NCI-H774 (cell line): Measurements from ENCODE around the gene PAX6.

Experiments used
- DNase-seq: peaks from one replicate; lab custom pipeline; 2025; lab: John Stamatoyannopoulos, UW

PAX6 gene

DNA sequence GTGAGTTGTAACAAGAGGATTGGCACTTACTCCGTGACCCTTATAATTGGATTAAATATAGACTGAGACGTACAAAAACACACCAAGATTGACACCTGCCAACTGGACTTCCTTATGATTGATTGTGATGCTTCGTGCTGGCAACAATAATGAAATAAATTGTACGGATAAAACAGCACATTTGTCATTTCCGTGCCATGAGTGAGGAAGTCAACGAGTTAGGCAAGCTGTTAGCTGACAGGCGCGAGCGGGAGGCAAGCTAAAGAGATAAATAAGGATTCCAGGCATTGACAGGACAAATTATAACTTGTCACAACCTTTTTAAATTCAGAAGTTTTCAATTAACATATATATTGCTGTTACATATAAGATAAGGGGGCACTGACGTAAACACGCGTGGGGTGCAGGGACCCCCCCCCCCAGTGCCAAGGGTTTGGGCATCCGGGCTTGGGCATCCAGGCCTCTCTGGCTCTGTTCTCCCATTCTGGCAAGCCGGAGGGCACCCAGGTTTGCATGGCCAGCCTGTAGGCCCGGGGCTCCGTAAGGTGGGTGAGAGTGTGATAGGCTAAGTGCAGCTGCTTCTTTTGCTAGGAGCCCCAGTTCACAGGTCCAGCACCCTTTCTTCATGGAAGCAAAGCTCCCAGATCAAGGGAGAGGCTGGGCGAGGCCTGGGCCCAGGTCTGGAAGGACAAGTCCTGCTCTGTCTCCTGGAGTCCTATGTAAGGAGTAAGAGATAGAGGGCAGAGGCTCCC, 11.2 kb upstream of the PAX6 start:
- no peak for DNase-seq

DNA sequence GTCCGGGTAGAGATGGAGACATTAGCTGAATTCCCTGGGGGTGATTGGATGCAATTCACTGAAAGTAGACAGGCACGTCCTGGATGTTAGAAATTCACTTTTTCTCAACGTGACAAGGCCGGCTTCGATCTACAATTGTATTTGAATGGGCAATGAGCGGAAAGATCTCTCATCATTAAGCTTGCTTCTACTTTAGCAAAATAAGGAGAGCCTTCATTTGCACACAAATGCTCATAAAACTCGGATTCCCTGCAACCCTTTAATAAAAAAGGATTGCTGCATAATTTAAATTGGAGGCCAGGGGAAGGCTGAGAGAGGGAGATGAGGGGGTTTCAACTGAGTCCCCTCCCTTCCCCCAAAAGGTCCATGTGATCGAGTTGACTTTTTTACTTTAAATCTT, 10.6 kb upstream of the PAX6 start:
- no peak for DNase-seq

DNA sequence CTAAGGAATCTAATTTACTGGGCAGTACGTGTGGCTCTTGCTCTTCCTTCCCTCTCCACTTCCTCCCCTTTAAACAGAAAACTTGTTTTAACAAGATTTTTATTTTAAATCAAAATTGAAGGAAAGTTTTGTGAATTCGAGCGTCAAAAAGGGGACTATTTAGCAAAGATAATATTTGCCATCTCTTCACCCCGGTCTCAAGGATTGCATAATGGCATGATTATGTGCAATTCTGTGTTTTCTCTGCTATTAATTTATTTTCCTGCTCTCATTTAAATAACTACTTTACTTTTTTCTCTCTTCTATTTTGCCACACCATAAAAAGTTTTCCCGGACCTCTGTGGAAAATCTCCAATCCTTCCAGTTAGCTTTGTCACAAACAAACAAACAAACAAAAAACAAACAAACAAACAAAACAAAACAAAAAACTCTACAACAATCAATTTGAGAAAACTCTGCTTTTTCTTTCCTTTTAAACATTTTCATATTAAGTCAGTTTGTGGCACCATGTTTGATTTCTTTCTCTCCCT, 10.2 kb upstream of the PAX6 start:
- DNase-seq, result no peak

DNA sequence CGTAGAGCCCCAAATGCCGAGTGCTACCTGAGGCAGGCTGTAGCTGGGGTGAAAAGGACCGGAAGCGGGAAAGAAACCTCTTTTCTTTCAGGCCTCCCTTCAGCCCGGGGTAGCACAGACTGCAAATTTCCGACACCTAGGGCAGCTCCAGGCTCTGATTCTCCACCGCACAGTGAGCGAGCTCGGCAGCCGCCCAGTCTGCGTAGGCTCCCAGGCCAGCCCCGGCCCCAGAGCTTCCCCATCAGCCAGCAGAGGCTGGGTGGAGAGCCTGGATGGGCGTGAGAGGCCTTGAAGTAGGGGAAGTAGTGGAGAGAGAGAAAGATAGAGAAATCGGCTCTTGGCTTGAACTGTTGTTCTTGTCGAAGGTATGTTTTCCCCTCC, 9.3 kb upstream of the PAX6 start:
- DNase-seq, result no peak

DNA sequence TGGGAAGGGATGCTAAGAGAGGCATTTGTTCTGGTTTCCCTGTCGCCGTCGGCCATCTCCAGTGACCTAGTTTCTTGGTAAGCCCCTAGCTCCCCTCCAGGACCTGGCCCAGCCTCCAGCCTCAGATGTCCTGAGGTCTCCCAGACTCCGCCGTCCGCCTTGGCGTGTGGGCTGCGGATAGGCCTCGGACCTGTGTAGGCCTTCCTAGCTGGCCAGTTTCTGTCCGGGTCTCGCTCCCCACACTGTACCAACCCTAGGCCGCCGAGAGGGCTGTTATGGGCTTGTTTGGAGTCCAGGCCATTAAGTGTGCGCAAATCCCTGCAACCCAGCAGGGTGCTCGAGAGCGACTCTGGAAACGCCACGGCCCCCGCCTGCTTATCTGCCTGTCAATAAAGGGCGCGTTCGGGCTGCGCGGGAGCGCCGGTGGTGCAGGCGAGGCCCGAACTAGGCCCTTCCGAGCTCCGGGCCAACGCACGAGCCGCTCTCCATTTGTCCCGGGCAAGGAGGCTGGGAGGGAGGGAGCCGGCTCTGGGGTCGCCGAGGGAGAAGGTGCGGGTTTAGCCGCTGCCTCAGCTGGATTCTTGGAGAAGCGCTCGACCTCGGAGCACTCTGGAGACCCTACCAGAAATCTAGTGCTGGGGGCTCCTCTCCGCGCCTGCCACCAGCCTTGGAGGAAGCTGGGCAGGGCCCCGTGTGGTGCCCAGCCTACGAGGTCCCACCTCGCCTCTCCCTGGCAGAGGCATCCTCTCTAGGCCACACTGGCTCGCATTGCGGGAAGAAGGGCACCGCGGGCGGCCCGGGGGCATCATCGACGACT, 8.7 kb upstream of the PAX6 start:
- DNase-seq, result no peak

DNA sequence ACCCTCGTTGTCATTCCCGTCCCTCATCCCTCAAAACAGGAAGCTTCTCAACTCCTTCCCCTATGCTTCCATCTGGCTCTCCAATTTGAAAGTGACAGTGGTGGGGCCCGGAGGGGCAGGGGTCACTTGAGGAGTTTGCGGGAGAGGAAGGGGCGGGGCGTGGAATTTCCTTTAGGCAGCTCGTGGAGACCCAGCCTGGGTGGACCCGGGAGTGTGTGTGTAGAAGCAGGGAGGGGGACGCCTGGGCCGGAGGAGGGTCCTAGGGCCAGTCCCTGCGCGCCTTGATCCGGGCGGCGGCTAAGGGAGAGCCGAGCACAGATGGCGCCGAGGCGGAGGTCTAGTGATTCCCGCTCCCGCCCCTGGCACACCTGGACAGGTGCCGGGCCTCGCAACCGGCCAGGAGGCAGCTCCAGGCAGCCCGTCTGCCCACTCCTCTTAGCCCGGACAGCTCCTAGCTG, 7.8 kb upstream of the PAX6 start:
- no peak for DNase-seq

DNA sequence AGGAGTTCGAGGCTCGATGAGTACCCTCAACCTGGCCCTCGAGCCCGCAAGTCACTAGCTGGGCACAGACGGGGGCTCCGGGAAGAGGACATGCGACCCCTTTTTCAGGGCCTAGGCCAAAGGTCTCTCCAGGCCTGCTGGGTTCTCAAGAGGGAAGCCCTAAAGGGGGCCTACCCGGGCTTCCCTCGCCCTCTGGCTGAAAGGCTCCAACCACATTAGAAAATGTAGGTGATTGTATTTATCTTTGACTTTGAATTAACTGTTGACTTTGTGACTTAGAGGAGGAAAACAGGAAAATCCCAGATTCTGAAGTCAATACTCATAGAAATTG, 7.3 kb upstream of the PAX6 start:
- no peak for DNase-seq

DNA sequence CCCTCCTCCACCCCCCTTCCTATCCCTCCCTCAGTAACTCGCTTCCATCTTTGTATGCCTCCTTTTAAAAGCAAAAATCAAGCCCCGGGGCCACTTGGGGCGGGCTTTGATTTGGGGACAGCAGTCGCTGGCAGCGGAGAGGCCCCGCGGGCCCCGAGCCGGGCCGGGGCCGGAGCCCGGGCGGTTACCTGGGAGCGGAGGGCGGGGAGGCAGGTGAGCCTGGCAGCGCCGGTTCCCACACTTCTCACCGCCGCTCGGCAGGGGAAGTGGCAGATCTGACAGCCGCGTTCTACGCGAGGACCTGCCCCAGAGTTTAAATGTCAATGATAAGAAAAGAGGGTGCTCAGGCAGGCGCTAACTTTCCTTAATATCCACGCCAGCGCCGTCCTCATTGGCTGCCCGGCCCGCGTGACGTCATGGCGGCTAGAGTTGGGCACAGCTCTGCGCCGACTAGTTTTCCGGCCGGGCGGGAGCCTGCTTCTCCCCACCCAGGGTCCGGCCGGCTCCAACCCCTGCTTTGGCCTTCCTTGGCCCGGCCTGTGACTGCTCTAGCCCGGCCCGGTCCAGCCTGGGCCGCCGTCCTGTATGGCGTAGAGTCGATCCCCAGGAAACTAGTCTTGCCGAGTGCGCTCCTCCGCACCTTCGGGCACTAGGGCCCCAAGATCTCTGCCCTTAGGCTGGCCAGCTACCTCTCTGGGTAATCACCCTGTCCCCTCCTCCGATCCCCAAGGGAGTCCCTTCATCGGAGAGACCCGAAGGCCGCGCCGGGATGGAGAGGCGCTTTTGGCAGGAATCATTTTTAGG, 6.7 kb upstream of the PAX6 start:
- no peak for DNase-seq

DNA sequence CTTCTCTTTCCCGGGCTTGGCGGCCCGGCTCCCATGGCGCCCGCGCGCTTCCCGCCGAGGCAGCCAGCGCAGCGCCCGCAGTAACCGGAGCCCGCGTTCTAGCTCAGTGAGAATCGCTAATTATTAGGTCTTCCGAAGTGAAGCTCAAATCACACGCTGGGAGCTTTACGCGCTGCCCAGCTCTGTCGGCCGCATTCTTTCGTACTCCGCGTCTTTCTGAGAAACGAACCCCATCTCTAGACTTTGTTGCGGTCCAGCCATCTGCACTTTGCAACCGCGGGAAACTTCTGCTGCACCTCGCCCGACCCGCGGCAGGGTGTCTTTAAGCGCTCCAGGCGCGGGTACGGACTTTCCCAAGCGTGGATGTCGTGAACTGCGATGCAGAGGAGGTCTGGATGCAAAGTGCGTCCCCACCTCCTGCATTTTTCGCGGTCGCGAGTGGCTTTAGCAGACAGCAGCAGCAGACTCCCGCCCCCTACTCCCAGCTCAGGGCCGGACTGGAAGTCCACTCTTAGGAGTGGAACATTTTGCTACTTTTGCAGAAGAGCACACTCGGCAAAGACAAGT, 6.0 kb upstream of the PAX6 start:
- no peak for DNase-seq

DNA sequence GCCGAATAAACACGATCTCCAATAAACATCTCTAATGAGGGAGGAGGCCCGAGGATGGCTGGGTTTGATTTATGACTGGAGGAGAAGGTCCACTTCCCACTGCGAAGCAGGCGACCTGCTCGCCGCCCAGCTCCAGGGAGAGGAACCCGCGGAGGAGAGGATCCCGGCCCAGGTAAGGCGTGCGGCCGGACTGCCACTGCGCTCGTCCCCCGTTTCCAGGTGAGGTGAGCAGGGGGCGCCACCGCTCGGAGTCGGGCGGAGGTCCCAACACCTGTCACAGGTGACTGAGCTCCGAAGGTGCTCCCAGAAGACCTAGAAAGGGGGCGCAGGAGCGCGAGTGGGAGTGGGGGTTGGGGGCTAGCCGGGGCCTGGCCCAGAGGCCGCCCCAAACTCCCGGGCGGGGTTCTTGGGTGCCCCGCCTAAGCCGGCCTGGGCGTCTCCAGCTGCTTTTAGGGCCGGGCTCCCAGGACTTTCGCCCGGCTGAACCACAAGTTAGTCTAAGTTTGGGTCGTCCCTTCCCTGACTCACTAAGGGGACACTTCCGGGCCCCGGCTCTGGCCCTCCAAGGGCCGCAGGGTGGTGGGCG, 5.4 kb upstream of the PAX6 start:
- DNase-seq, result no peak

DNA sequence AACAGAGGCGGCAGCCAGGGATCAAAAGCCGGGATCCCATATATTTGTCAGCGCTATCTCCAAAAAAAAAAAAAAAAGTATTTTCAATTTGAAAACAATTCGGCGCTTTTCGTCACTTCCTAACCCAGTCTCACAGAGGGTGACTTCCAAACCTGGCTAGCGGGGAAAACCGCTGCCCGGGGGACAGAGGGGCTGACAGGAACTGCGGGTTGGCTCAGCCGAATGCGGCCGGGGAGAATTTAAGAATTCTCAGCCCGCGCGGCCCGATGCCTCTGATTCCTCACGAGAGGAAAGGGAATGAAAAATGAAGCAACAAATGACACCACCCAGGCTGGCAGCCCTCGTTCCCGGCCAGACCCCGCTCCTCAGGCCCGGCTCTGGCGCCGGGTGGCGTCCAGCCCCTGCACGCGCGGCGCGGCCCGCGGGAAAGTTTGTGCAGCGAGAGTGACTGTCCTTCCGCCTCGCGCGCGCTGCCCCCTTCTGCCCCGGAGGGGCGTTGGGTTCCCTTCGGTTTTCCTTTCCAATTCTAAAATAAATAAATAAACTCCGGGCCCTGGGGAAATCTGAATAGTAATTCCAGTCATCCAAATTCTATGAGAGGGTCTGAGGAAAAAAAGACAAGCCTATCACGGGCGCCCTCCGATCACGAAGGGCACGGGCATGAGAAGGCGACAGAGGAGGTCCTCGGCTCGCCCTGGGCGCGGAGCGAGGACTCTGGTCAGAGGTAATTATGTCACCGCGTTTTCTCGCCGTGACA, 4.8 kb upstream of the PAX6 start:
- DNase-seq, result no peak

DNA sequence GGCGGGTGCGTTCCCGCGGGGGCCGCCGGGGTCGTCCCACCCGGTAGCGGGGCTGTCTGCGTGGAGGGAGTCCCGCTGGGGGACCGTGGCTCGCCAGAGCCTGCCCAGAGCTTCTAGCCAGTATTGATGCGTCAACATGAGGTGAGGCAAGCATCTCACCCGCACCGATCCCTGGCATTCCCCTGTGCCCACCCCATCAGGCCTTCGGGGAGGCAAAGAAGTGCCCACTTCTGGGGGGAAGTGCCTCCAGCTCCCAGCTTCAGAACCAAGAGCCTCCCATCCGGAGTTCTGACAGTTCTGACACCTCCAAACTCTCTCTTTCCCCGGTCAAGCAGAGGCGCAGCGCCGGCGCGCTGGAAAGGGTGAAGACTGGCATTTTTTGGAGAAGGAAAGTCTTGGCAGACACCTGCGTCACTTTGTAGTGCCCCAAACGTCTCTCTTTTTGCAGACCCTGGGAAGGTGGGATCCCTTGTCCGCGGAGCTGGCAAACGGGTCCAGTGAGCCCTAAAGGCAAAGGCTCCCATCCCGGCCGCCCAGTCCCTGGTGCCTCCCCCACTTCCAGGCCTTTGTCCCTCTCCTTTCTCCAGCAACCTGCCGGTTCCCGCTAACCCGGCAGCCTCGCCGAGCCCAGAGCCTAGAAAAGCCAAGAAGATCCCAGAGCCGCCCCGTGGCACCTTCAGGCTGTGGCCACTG, 3.2 kb upstream of the PAX6 start:
- DNase-seq, result no peak

DNA sequence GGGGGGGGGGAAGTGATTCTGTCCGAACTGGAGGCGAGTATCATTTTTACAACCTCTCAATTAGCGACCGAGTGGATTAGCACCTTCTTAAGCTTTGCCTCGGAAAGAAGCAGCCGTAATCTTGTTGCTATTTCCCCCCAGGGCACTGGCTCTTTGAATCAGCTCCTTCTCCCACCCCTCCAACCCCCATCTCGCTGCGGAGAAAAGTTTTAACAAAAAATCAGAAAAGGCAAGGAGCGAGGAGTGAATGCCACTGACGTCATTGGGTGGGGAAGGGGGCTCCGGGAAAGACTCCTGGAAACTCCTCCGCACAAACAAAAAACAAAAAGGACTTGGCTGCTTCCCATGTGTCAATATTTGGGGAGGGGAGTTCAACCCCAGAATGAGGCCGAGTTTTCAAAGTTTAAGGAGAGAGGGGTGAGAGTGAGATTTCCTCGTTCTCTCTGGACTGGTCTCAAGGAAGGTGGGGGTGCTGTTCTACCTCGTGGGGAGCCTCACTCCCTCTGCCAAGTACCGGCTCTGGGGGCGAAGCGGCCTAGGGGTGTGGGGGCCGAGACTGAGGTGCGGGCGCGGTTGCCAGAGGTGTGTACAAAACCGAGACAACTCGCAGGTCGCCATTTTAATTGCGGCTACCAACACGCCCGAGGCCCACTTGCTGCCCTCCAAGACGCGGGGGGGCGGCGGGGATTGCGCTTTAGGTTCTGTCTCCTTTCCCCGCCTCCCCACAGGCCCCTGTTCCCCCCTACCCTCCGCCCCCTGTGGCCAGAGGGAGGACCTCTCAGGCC, 2.5 kb upstream of the PAX6 start:
- DNase-seq, result no peak

DNA sequence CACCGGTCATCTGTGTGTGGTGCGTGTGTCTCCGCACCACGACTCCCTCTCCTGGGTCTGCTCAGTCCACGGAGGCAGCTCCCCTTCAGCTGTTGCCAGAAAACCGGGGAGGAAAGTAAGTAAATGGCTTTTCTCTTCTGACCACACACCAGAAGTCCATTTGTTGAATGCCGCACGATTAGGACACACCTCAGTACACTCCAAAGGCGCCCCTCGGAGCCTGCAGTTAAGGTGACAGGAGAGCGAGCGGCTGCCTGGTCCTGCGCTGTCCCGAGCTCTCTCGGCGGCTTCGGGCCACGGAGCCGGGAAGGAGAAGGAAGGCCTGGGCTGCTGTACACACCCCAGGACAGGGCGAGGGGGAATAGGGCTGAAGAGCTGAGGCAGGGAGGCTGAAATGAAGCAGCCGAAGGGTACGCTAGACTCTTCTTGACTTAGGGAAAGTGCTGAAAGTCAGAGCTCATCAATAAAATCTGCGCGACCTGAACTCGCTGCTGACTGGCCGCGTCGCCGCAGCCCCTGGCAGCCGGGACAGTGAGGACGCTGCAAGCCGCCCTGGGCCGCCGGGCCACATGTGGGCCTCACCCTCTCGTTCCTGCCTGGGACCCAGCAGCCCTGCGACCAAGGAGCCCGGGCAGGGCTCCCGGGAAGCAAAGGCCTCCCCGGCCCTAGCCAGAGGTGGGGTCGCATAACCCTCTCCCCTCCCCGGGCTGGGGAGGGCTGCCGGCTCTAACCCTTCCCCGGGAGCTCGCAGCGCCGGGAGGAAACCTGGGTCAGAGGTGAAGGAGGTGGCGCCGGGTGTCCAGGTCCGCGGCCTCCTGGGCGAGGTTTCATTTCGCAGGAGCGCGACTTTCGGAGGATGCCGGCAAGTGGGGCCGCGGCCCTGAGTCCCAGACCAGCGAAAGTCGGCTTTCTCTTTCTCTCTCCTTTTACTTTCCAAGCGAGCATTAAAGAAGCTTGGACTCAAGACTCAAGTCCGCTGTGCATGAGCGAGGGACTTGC, 1.6 kb upstream of the PAX6 start:
- no peak for DNase-seq

DNA sequence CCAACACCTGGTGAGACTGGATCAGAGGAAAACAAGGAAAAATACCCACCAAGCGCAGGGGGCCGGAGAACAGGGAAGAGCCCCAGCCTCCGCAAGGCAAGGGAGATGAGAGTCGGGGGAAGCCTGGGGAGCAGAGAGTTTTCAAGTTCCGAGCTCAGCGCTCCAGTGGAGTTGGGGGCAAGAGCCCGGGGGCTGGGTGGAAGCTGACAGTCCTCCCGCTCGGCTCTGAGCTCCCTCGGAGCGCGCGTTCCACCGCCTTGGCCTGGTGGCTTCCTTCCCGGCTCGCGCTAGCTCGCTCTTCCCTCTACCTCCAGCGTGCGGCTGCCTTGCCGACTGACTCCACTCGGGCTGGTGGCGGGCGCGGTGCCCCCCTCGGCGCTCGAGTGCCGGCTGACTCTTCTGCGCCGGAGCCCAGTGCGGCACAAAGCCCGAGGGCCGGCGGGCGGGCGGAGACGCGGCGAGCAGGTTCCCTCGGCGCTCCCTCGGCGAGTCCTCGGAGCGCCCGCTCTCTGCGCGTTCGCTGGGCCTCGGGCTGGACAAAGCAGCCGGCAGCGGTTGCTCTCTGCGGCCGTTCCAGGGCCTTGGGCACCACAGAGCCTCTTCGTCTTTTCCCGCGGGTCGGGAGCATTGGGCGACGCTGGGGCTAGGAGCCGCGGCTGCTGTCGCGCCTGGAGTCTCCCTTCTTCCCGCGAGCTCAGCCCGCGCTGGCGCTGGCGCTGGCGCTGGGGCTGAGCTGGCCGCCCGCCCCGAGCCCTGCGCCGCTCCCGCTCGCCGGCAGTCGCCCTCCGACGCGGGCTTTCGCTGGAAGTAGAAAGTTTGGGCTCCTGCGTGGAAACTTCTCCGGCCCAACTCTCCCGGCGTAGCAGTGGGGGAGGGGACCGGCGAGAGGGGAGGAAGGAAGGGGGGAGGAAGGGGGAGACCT, 1.0 kb downstream of the PAX6 start:
- DNase-seq, result peak; percentile 24

DNA sequence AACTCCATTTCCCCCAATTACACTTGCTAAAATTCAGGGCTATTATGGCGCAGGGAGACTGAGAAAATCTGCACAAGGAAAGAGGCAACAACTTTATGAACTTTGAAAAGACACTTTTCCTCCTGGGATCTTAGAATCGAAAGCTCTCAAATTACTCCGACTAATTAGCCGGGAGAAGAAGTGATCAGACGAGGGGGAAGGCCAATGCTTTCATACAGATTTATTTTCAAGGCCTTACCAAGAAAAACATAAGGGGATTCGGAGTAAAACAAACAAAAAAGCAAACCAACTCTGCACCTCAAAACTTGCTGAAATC, 1.6 kb downstream of the PAX6 start:
- no peak for DNase-seq

DNA sequence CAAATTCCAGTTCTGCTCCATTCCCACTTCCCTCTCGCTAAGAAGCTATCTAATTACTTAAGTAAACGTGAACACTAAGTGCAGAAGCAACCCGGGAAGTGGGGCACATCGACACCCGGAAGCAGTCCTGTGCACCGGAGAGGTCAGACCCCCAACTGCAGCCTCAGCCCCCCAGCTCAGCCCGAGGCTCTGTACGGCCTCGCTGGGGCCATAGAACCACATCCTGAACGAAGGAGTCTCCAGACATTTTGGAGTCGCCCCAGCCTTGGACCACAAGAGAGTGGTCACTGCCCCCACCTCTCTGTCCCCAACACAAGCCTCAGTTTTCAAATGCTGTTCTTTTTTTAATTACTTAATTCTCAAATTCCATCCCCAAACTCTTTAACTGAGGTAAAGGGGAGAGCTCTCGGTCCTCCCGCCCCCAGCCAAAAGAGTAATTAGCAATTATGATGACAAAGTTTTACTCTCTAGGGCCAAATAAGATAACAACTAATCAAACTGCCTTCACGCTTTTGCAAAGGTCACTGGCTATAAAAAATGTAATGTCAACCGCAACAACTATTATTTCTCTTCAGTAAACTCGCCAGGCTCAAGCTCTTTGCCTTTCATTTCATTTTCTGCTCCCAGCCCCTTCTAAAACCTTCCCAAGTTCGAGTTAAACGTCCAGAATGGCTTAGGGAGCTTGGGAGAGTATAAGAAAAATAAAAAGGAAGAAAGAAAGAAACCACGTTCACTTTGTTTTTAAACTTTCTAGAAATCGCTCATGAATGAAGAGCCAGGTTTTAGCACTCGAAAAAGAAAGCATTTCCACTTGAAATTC, 2.2 kb downstream of the PAX6 start:
- DNase-seq, result no peak
